KMS-11 (cell line): ENCODE data around the gene EXOC3L2.

Source experiments
- H2AFZ ChIP-seq: fragments of 200-600 bp; sonication (generic); 2 replicates; pipeline ENCODE4 v1.6.1; 2016; ENCODE audit warnings: antibody characterized with exemption, mixed run types, low read depth
- H3K27ac ChIP-seq: fragments of 200-600 bp; sonication (generic); 2 replicates; pipeline ENCODE4 v1.6.1; 2016; ENCODE audit warnings: mild to moderate bottlenecking, mixed run types
- H3K27me3 ChIP-seq: fragments of 200-600 bp; sonication (generic); 2 replicates; pipeline ENCODE4 v1.6.1; 2017; ENCODE audit warnings: mild to moderate bottlenecking, low read depth, mixed run types, moderate library complexity; ENCODE audit not compliant: insufficient read depth
- H3K36me3 ChIP-seq: fragments of 200-600 bp; sonication (generic); 2 replicates; pipeline ENCODE4 v1.6.1; 2017; ENCODE audit warnings: mild to moderate bottlenecking, mixed run types; ENCODE audit not compliant: insufficient read depth
- H3K4me1 ChIP-seq: fragments of 200-600 bp; sonication (generic); 2 replicates; pipeline ENCODE4 v1.6.1; 2016; ENCODE audit warnings: mild to moderate bottlenecking, low read depth, mixed run types; ENCODE audit not compliant: poor library complexity, severe bottlenecking
- H3K4me2 ChIP-seq: fragments of 200-600 bp; sonication (generic); 2 replicates; pipeline ENCODE4 v1.7.0; 2016; ENCODE audit warnings: mild to moderate bottlenecking, mixed run types
- H3K4me3 ChIP-seq: fragments of 200-600 bp; sonication (generic); IDR thresholded peaks from 2 replicates; pipeline ENCODE4 v1.6.1; 2017; ENCODE audit warnings: low read depth, low read length, mixed read lengths; ENCODE audit not compliant: insufficient read depth
- H3K79me2 ChIP-seq: fragments of 200-600 bp; sonication (generic); 2 replicates; pipeline ENCODE4 v1.6.1; 2016; ENCODE audit warnings: low read depth, mixed run types; ENCODE audit not compliant: insufficient read depth
- H3K9ac ChIP-seq: fragments of 200-600 bp; sonication (generic); 2 replicates; pipeline ENCODE4 v1.6.1; 2016; ENCODE audit warnings: mild to moderate bottlenecking, mixed run types
- H4K20me1 ChIP-seq: fragments of 200-600 bp; sonication (generic); 2 replicates; pipeline ENCODE4 v1.6.1; 2016; ENCODE audit warnings: mild to moderate bottlenecking, mixed run types; ENCODE audit not compliant: insufficient read depth
- CTCF ChIP-seq: fragments of 200-600 bp; sonication (generic); conservative IDR thresholded peaks from 2 replicates; pipeline ENCODE4 v1.6.1; 2017; ENCODE audit warnings: low read depth, mild to moderate bottlenecking, antibody characterized with exemption, low read length, moderate library complexity, mixed read lengths

The EXOC3L2 gene

GRCh38 chr19:45256836-45257235 is 11.6 kb upstream of the EXOC3L2 start:
- H3K27me3 ChIP-seq, result no peaks in the 10 kb centered on the region
- H3K27ac ChIP-seq, result no peak overlapping the region
- no peaks in the 10 kb centered on the region for H4K20me1 ChIP-seq
- no peak for TF ChIP-seq CTCF
- peaks cover 20% of the 10 kb centered on the region for H3K4me1 ChIP-seq
- H3K4me3 ChIP-seq, result no peak overlapping the region
- no peak overlapping the region for H3K4me2 ChIP-seq
- no peaks in the 10 kb centered on the region for H3K36me3 ChIP-seq
- no peak overlapping the region for H2AFZ ChIP-seq
- no peak overlapping the region for H3K9ac ChIP-seq
- H3K79me2 ChIP-seq, result peaks cover 10% of the 10 kb centered on the region; the same call in 1 of the 2 replicates

- Histone ChIP-seq H3K36me3 (no peaks in the 10 kb centered on the region), H3K4me2 (no peak overlapping the region), H3K4me1 (peaks cover 22% of the 10 kb centered on the region)
These were observed 10.5 kb upstream of the EXOC3L2 start for GRCh38 chr19:45255611-45256157.

GRCh38 chr19:45254044-45254531 is 8.9 kb upstream of the EXOC3L2 start:
- no peaks in the 10 kb centered on the region; the same call in 1 of the 2 replicates for H3K27me3 ChIP-seq
- no peak overlapping the region for H3K27ac ChIP-seq
- peaks cover 10% of the 10 kb centered on the region; the same call in 1 of the 2 replicates for H3K79me2 ChIP-seq
- TF ChIP-seq CTCF, result peak; percentile 59
- no peak overlapping the region for H3K9ac ChIP-seq
- H2AFZ ChIP-seq, result no peak overlapping the region
- no peak overlapping the region; the same call in 1 of the 2 replicates for H3K4me2 ChIP-seq
- H3K4me1 ChIP-seq, result peaks cover 38% of the 10 kb centered on the region
- H3K4me3 ChIP-seq, result no peak overlapping the region
- no peaks in the 10 kb centered on the region for H3K36me3 ChIP-seq
- no peaks in the 10 kb centered on the region for H4K20me1 ChIP-seq

More at GRCh38 chr19:45255611-45256157, 10.5 kb upstream of the EXOC3L2 start:
- Histone ChIP-seq H4K20me1 (no peaks in the 10 kb centered on the region), H3K79me2 (peaks cover 10% of the 10 kb centered on the region; the same call in 1 of the 2 replicates), H3K27ac (no peak overlapping the region), H2AFZ (no peak overlapping the region), H3K9ac (no peak overlapping the region), H3K27me3 (no peaks in the 10 kb centered on the region), H3K4me3 (no peak overlapping the region)
- TF ChIP-seq CTCF, result no peak

DNA sequence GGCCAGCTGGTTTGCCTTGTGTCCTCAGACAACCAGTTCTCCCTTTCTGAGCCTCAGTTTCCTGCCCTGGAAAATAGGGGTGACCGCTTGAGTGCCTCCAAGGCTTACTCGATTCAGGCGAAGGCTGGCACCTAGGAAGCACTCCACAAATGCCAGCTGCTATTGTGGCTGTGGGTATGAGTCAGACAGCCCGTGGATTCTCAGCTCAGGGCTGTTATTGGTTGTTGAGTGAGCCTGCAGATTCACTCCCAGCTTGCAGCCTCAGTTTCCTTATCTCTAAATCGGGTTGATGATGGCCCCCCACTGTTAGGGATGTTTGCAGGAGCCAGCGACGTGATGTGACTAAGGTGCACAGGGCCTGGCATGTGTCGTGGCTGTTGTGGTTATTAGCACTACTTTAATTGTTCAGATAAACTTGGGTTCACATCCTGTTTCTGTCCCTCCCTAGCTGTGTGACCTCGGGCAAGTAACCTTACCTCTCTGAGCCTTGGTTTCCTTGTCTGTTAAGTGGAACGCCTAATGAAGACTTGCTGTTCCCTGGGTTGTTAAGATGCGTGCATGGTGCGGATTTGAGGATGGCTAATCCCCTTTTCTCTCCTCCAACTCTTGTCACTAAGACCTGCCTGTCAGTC is 8.3 kb upstream of the EXOC3L2 start:
- H2AFZ ChIP-seq, result no peak overlapping the region
- H3K79me2 ChIP-seq, result peaks cover 10% of the 10 kb centered on the region; the same call in 1 of the 2 replicates
- no peak for TF ChIP-seq CTCF
- H3K27me3 ChIP-seq, result no peaks in the 10 kb centered on the region; the same call in 1 of the 2 replicates
- H3K4me1 ChIP-seq, result peaks cover 42% of the 10 kb centered on the region
- H3K4me3 ChIP-seq, result no peak overlapping the region
- H4K20me1 ChIP-seq, result no peaks in the 10 kb centered on the region
- no peak overlapping the region; the same call in 1 of the 2 replicates for H3K4me2 ChIP-seq
- H3K36me3 ChIP-seq, result no peaks in the 10 kb centered on the region
- H3K9ac ChIP-seq, result no peak overlapping the region
- no peak overlapping the region for H3K27ac ChIP-seq
